OCI-LY1 (cell line): ENCODE measurements around the gene BRIP1.

Experiments
- H2AFZ ChIP-seq: fragments of 200-600 bp; sonication (generic), shearing (Covaris generic); 2 replicates; pipeline ENCODE4 v1.6.0; 2014; ENCODE audit warnings: antibody characterized with exemption, mild to moderate bottlenecking, low read length
- H3F3A ChIP-seq: fragments of 200-600 bp; sonication (generic), shearing (Covaris generic); 2 replicates; pipeline ENCODE4 v1.6.0; 2014; ENCODE audit warnings: mild to moderate bottlenecking, antibody characterized with exemption, low read length, moderate library complexity; ENCODE audit not compliant: insufficient read depth
- H3K27ac ChIP-seq: fragments of 200-600 bp; sonication (generic); 2 replicates; pipeline ENCODE4 v1.5.1; 2014; ENCODE audit warnings: low read length, mixed run types, mild to moderate bottlenecking, low read depth; ENCODE audit not compliant: poor library complexity, severe bottlenecking
- H3K27me3 ChIP-seq: fragments of 200-600 bp; sonication (generic); 2 replicates; pipeline ENCODE4 v1.6.0; 2014; ENCODE audit warnings: antibody characterized with exemption, mild to moderate bottlenecking, low read length, moderate library complexity; ENCODE audit not compliant: insufficient read depth
- H3K36me3 ChIP-seq: fragments of 200-600 bp; sonication (generic); 2 replicates; pipeline ENCODE4 v1.6.1; 2014; ENCODE audit warnings: mild to moderate bottlenecking, antibody characterized with exemption, low read length, moderate library complexity, mixed read lengths; ENCODE audit not compliant: insufficient read depth
- H3K4me1 ChIP-seq: fragments of 200-600 bp; sonication (generic); 2 replicates; pipeline ENCODE4 v1.5.1; 2014; ENCODE audit warnings: mild to moderate bottlenecking, low read length, moderate library complexity; ENCODE audit not compliant: insufficient read depth, severe bottlenecking
- H3K4me2 ChIP-seq: fragments of 200-600 bp; sonication (generic), shearing (Covaris generic); 2 replicates; pipeline ENCODE4 v1.6.1; 2014; ENCODE audit warnings: low read length
- H3K4me3 ChIP-seq: fragments of 200-600 bp; sonication (generic); 2 replicates; pipeline ENCODE4 v1.5.1; 2014; ENCODE audit warnings: low read length, low read depth, mild to moderate bottlenecking, mixed read lengths; ENCODE audit not compliant: poor library complexity, severe bottlenecking
- H3K79me2 ChIP-seq: fragments of 200-600 bp; shearing (Covaris generic); 2 replicates; pipeline ENCODE4 v1.6.1; 2016; ENCODE audit warnings: mixed run types, low read length, mixed read lengths; ENCODE audit not compliant: insufficient read depth
- H3K9ac ChIP-seq: fragments of 200-600 bp; sonication (generic), shearing (Covaris generic); 2 replicates; pipeline ENCODE4 v1.6.1; 2014; ENCODE audit warnings: mild to moderate bottlenecking, low read length, mixed read lengths
- H3K9me2 ChIP-seq: fragments of 200-600 bp; sonication (generic), shearing (Covaris generic); 2 replicates; pipeline ENCODE4 v1.6.1; 2014; ENCODE audit warnings: low read depth, mild to moderate bottlenecking, low read length, mixed read lengths
- H3K9me3 ChIP-seq: fragments of 200-600 bp; shearing (Covaris generic); 2 replicates; pipeline ENCODE4 v1.6.1; 2014; ENCODE audit warnings: low read length, mixed read lengths
- H4K20me1 ChIP-seq: fragments of 200-600 bp; sonication (generic), shearing (Covaris generic); 2 replicates; pipeline ENCODE4 v1.6.0; 2016; ENCODE audit warnings: mild to moderate bottlenecking, low read length; ENCODE audit not compliant: insufficient read depth
- EZH2 ChIP-seq: fragments of 200-600 bp; sonication (generic), shearing (Covaris generic); IDR thresholded peaks from 2 replicates; pipeline ENCODE4 v1.8.0; 2017; ENCODE audit warnings: borderline replicate concordance, mixed run types, mild to moderate bottlenecking, antibody characterized with exemption, low read length, moderate library complexity, mixed read lengths
- TF ChIP-seq, protein P1 (sequence below): fragments of 200-600 bp; sonication (generic), shearing (Covaris generic); IDR thresholded peaks from 2 replicates; pipeline ENCODE4 v1.5.1; 2017; ENCODE audit warnings: mild to moderate bottlenecking, antibody characterized with exemption, low read length, moderate library complexity, mixed read lengths

The BRIP1 gene

DNA sequence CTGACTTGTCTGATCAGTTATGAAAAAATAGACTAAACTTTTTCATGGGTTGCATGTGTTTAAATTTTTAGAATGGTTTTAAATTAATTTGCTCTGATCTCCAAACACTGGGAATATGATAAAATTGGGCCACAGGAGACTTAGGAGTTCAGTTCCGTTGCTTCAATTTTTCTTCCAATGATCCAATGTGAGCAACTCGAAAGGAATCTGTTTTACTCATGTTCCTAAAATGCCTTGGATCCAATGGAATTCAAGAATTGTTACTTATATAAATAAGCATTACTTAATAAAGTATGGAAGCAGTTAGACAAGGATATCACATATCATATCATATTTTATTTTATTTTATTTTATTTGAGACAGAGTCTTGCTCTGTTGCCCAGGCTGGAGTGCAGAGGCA lies 216.3 kb downstream of the BRIP1 start:
- TF ChIP-seq, protein P1, sequence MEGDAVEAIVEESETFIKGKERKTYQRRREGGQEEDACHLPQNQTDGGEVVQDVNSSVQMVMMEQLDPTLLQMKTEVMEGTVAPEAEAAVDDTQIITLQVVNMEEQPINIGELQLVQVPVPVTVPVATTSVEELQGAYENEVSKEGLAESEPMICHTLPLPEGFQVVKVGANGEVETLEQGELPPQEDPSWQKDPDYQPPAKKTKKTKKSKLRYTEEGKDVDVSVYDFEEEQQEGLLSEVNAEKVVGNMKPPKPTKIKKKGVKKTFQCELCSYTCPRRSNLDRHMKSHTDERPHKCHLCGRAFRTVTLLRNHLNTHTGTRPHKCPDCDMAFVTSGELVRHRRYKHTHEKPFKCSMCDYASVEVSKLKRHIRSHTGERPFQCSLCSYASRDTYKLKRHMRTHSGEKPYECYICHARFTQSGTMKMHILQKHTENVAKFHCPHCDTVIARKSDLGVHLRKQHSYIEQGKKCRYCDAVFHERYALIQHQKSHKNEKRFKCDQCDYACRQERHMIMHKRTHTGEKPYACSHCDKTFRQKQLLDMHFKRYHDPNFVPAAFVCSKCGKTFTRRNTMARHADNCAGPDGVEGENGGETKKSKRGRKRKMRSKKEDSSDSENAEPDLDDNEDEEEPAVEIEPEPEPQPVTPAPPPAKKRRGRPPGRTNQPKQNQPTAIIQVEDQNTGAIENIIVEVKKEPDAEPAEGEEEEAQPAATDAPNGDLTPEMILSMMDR = no peak
- TF ChIP-seq EZH2 = no peak
- H2AFZ ChIP-seq = no peak overlapping the region

DNA sequence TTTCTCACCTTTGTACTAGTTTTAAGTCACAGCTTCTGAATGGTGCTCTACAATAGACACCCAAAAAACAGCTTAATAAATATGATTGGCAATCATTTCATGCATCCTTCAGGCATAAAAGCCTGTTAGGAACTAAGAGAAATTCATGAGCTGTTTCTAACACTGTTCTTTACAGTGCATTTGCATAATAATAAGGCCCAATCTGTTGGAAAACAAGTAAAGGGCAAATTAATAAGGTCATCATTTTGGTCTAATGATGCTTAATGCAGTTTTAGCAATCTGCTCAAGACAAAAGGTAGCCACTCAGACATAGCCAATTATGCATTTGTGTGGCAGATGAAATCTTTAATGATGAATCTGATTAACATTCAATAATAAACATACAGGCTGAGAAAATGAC lies 216.8 kb downstream of the BRIP1 start:
- no peak overlapping the region for H3K4me3 ChIP-seq
- H3K9ac ChIP-seq = no peak overlapping the region
- TF ChIP-seq, protein P1 = no peak
- no peak for TF ChIP-seq EZH2
- no peak overlapping the region for H2AFZ ChIP-seq
- H3K79me2 ChIP-seq = no peaks in the 10 kb centered on the region
- no peaks in the 10 kb centered on the region for H3K4me1 ChIP-seq
- no peaks in the 10 kb centered on the region for H4K20me1 ChIP-seq
- H3K9me3 ChIP-seq = no peaks in the 10 kb centered on the region
- H3K27ac ChIP-seq = no peak overlapping the region
- H3K9me2 ChIP-seq = no peaks in the 10 kb centered on the region
- no peaks in the 10 kb centered on the region for H3F3A ChIP-seq
- no peak overlapping the region for H3K4me2 ChIP-seq
- H3K36me3 ChIP-seq = no peaks in the 10 kb centered on the region
- H3K27me3 ChIP-seq = 0 out of 2 replicates have a peak, but pooled peaks cover 3% of the 10 kb centered on the region

More for the DNA sequence above, 216.3 kb downstream of the BRIP1 start:
- no peak overlapping the region for H3K4me2 ChIP-seq
- no peaks in the 10 kb centered on the region for H3K79me2 ChIP-seq
- no peaks in the 10 kb centered on the region for H3K36me3 ChIP-seq
- H3K27ac ChIP-seq = no peak overlapping the region
- no peaks in the 10 kb centered on the region for H3K4me1 ChIP-seq
- H4K20me1 ChIP-seq = no peaks in the 10 kb centered on the region
- no peak overlapping the region for H3K4me3 ChIP-seq
- H3F3A ChIP-seq = no peaks in the 10 kb centered on the region
- H3K9me3 ChIP-seq = 0 out of 2 replicates have a peak, but pooled peaks cover 3% of the 10 kb centered on the region
- no peak overlapping the region for H3K9ac ChIP-seq
- H3K9me2 ChIP-seq = no peaks in the 10 kb centered on the region
- 0 out of 2 replicates have a peak, but pooled peaks cover 3% of the 10 kb centered on the region for H3K27me3 ChIP-seq

DNA sequence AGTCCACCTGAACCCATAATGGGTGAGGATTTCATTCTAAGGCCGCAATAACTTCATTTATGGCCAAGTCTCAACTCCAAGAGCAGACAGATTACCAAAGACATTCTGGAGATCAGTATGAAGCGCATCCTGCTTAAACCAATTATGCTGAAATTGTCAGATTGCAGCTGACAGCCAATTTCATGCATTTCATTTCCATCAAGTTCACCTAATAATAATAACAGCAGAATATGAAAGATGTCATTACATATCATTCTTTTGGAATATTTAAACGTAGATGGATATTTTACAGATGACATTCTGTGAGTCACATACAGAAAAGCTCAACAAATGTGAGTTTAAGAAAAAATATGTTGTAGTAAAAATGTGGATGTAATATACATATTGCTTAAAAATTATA lies 217.4 kb downstream of the BRIP1 start:
- Histone ChIP-seq H3K4me1 (no peaks in the 10 kb centered on the region), H2AFZ (no peak overlapping the region), H3K9me3 (no peaks in the 10 kb centered on the region), H3K4me3 (no peak overlapping the region), H3K79me2 (no peaks in the 10 kb centered on the region), H3K27ac (no peak overlapping the region), H3K4me2 (no peak overlapping the region), H3K27me3 (0 out of 2 replicates have a peak, but pooled peaks cover 3% of the 10 kb centered on the region), H3K36me3 (no peaks in the 10 kb centered on the region), H3K9ac (no peak overlapping the region), H3K9me2 (no peaks in the 10 kb centered on the region), H3F3A (no peaks in the 10 kb centered on the region), H4K20me1 (no peaks in the 10 kb centered on the region)
- TF ChIP-seq, protein P1 = no peak
- no peak for TF ChIP-seq EZH2
